HG02973 (cell line): ENCODE measurements around the gene RERGL.
"Not testable (repeated sequence)": the region's sequence is repeated elsewhere in the genome, so short reads cannot be mapped to it uniquely, and the experiment has no call there.

Experiments
- ATAC-seq: cut with Tn5 transposase; IDR thresholded peaks from one replicate; pipeline ENCODE4 v1.9.1; 2021; ENCODE audit warnings: moderate library complexity; ENCODE audit not compliant: unreplicated experiment

Gene RERGL

DNA sequence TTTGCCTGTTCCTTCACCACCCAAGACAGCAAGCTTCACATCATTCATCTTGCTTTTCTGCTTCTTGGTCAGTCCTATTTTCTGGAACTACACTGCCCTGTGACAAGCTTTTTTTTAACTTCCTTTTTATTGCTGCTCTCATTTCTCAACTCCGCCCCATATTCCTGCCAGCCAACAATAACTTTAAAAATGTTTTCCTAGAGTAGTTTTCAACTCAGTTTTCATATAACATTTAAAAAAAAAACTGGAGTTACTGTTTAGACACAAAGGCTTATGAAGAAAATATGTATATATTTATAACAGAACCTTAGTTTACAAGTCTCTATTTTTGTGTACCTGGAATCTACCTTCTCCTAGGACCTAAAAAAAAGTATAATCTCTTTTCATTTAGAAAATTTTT is at the start of gene RERGL:
Gene RERGL (minus strand): TSS at position 101 of the 400 bp plus-strand sequence. CDS start 53 bp downstream, at position 48.
- ATAC-seq, result no peak

DNA sequence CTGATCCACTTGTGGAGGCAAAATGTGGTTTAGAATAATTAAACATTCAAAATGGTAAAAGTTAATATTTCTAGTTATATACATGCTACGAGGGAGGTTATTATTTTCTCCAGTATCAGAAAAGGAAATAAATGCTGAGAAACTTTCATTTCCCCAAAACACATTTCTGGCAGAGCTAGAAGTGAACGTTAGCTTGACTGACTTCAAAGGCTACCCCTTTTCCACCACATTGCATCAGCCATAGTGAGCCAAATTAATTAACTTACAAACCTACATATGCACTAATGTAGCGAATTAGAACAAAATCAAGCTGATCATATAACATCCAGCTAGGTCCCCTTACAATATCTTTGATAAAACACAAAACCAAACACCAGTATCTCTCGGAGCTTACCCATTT is 49.3 kb upstream of the RERGL start:
- no peak for ATAC-seq

- ATAC-seq, result no peak
Observed at GRCh38 chr12:18135509-18135908, 45.5 kb upstream of the RERGL start.

- ATAC-seq, result no peak
Observed at GRCh38 chr12:18135086-18135485, 45.1 kb upstream of the RERGL start.

GRCh38 chr12:18130851-18131250 is 40.9 kb upstream of the RERGL start:
- no peak for ATAC-seq

DNA sequence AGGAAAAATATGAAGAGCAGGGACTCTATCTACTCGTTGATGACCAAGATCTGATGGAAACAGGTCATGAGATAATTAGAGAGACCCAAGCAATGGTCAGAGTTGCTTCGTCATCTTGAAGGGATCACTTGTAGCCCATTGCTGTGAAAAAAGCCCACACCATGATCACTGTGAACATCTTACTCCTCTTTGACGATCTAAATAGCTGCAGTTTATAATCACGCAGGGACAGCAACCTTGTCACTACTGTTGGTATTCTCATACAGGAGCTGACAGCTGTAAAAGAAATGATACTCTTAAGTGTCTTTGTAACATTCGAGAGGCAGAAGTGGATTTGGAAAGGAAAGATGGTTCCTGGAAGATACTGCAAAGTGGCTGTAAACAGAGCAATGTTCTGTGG is 33.7 kb upstream of the RERGL start:
- no peak for ATAC-seq

DNA sequence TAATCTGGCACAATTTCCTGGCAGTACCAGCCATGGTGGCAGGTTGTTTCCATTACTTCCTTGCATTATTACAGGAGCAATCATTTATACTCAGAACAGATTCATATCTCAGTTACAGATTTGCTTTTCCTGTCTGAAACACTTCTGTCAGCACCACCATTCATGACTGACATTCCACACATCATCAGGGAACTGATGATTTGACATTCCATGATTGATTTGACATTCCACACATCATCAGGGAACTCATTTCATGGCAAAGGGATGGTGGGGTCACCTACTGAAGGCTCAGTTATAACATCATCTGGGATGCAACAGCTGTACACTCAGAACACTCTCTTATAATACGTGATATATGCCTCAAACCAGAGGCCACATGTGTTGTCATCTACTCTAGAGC is 30.9 kb upstream of the RERGL start:
- ATAC-seq, result no peak

DNA sequence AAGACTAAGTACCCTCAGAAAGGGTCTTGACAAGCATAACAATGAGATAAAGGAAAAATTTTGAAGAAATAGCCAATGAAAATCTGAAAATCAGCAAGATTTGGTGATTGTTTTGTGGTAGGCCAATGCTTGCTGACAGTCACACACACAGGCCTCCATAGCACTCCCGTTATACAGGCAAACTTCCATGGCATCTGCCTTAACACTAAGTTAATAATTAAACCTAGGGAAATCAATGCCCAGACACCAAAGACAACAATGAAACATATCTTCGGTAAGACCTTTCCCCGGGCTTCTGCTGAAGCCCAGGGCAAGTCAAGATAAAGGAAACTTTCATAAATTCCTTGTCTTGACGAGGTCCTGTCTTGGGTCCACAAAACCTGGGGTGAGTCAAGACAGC is 18.6 kb upstream of the RERGL start:
- ATAC-seq, result no peak

GRCh38 chr12:18103624-18104023 is 13.6 kb upstream of the RERGL start:
- no peak for ATAC-seq

- ATAC-seq, result no peak
Observed at GRCh38 chr12:18101043-18101442, 11.1 kb upstream of the RERGL start.

GRCh38 chr12:18084080-18084479 is 5.9 kb downstream of the RERGL start:
- ATAC-seq, result no peak

- ATAC-seq, result no peak
Observed at GRCh38 chr12:18079541-18080246, 10.3 kb downstream of the RERGL start.

GRCh38 chr12:18074001-18074400 is 16.0 kb downstream of the RERGL start:
- no peak for ATAC-seq

- no peak for ATAC-seq
Observed at GRCh38 chr12:18072723-18073122, 17.3 kb downstream of the RERGL start.

GRCh38 chr12:18071336-18071735 is 18.7 kb downstream of the RERGL start:
- no peak for ATAC-seq

DNA sequence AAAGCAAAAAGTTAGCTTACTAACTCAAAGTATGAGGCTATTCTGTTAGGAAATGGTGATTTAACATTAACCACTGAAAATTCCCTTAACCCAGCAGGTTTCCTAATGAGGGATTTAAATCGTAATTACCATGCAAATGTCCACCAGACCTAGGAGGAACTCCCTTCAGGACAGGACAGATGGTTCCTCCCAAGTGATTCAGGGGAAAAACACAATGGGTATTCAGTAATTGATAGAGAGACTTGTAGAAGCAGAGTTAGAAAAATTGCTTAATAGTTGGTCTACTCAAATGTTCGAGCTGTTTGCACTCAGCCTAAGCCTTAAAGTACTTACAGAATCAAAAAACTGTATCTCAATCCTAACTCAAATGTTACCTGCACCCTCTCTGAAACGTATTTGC is 21.6 kb downstream of the RERGL start:
- no peak for ATAC-seq

DNA sequence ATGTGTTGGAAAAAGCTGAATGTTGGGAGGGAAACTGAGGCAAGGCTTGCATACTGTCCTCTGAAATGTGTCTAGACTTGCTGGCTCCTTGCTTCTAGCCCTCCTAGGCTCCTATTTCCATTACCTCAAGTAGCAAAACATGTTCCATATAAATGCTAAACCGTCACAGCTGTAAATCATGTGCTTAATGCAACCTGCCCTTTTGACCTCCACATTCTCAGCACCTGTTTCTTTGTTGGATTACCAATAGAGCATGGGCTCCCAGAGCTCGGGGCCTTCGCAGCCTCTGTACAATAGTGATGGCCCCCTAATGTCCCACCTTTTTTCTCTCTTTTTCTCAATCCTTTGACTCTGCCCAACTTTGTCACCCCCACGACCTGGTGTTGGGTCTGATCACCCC is 23.3 kb downstream of the RERGL start:
- no peak for ATAC-seq

DNA sequence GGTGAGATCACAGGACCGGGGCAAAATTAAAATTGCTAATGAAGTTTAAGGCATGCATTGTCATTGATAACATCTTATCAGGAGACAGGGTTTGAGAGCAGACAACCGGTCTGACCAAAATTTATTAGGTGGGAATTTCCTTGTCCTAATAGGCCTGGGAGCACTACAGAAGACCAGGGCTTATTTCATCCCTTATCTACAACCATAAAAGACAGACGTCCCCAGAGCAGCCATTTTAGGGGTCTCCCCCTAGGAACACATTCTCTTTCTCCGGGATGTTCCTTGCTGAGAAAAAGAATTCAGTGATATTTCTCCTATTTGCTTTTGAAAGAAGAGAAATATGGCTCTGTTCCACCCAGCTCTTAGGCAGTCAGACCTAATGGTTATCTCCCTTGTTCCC is 27.1 kb downstream of the RERGL start:
- not testable (repeated sequence) for ATAC-seq

GRCh38 chr12:18057051-18057450 is 32.9 kb downstream of the RERGL start:
- no peak for ATAC-seq

DNA sequence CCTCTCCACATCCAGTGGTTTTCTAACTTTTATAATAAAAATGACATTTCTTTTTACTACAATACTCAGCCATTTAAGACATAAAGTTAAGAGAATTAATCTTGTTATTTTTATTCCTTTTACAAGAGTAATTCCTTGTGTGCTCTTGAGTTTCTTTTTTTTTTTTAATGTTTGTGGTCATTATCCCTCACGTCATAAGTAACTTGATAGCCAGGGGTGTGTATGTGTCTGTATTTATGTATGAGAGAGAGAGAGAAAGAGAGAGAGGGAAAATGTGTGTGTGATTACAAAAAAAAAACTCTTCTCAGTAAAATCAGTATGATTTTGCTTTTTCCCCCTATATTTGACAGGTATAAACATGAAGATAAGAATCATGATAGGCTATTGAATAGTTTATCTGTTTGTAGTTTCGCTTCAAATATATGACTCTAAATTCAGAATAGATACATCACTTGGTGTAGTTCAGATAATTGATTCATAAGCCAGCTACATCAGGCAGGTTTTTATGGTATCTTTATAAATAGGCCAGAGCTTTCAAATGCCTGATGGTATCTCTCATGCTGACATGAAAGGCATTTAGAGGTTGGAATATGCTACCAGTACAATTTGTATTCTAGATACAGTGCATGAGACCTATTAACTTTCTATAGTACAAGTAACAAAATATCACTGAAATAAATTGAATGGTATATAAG is 34.9 kb downstream of the RERGL start:
- no peak for ATAC-seq

DNA sequence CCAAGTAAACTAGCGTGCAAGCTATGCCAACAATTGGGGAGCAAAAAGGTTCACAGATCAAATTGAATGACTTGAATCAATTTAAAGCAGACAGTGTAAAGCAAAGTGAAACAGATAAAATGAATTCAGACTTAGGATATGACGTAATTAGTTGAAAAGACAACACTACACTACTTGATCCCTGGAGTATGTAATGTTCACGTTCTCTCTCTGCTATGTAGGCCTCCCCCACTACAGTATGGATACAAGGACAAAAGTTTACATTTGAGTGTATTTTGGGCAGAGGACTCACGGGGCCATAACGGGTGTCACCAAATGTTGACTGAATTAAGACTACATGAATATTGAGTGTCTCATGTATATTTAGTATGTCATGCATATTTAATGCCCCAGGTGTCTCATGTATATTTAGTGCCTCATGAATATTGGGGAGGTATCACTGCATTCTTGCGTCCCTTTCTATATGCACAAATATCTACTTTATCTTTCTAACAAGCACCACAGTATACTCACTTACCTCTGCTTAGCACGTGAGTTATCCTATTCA is 44.5 kb downstream of the RERGL start:
- ATAC-seq, result no peak

DNA sequence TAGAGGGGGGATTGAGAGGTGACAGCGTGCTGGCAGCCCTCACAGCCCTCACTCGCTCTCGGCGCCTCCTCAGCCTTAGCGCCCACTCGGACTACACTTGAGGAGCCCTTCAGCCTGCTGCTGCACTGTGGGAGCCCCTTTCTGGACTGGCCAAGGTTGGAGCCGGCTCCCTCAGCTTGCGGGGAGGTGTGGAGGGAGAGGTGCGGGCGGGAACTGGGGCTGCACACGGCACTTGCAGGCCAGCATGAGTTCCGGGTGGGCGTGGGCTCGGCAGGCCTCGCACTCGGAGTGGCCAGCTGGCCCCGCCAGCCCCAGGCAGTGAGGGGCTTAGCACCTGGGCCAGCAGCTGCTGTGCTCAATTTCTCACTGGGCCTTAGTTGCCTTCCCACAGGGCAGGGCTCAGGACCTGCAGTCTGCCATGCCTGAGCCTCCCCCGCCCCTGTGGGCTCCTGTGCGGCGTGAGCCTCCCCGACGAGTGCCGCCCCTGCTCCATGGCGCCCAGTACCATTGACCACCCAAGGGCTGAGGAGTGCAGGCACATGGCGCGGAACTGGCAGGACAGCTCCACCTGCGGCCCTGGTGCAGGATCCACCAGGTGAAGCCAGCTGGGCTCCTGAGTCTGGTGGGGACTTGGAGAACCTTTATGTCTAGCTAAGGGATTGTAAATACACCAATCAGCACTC is 49.8 kb downstream of the RERGL start:
- ATAC-seq, result not testable (repeated sequence)
